Activated CD4-positive, CD25-positive, alpha-beta regulatory T cell treated with anti-CD3 and anti-CD28 coated beads, Interleukin-2, amount 50 U/mL, for 72 hours (primary cell): ENCODE results near the gene OVOL3.

Source experiments
- DNase-seq: peaks from one replicate; pipeline ENCODE4 v3.0.0; 2021

OVOL3 gene

DNA sequence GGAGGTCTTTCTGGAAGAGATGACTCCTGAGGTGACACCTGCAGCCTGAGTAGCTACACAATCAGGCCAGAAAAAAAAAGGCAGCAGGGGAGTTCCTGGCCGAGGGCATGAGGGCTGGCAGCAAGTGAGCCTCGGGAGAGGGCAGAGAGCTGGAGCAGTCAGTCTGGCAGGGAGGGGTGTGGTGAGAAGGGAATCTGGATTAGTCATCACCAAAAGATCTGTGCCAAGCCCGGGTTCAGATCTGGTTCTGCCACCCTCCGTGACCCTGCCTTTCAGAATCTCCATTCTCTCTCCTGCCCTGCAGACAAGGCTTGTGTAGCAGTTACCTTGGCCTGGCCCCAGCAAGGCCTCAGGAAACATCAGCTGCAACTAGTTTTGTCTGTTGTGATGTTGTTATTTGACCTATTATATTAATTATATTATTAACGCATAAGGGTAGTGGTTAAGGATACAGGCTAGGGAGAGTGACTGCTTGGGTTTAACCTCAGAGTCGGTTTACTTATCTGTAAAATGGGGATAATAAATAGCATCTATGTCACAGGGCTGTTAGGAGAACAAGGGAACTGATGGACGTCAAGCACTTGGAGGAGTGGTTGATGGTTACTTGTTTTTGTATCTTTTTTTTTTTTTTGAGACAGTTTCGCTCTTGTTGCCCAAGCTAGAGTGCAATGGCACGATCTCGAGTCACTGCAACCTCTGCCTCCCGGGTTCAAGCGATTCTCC is 26.2 kb downstream of the OVOL3 start:
- no peak for DNase-seq

DNA sequence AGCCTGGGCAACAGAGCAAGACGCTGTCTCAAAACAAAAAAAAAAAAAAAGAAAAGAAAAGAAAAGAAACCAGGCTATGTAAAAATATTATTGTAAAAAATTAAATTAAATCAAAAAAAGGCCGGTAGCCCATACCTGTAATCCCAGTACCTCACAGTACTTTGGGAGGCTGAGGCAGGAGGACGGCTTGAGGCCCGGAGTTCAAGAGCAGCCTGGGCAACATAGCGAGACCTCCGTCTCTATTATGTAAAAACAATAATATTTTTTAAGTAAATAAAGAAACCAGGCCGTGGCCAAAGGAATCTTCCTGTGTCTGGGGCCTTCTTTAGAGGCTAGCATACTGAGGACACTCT is 28.2 kb downstream of the OVOL3 start:
- DNase-seq = no peak

DNA sequence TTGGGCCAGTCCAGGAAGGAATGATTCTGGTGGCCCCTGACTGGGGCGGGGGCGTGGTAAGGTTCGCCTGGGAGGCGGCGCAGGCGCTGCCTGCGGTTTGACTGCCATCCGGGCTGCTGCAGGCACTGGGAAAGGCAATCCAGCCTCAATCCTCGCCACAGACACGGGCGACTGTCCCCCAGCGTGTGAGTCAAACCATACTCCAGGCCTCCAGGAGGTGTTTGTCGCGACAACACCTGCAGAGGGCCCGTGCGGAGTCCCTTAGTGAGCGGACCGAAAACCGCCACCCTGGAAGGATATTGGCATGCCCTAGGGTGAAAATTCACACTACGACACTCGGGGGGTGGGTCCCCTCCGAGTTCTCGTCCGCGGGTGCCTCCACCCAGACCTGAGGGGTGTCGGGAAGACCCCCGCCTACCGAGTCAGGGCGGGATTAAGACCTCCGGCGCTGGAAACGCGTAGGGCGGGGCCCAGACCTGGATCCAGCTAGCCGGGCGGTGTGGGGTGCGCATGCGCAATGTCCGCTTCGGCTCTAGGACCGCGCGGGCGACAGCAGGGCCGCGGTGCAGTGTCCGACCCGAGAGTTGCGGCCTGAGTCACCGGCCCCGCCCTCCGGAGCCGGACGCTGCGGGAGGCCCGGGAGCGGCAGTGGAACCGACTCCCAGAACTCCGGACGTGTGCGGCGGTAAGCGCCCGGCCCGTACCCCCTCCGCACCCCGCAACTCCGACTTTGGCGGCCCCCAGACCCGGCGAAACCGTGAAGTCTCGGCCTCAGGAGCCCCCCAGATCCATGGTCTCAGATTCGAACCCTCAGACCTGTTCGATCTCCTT is 28.7 kb downstream of the OVOL3 start, which contains the start of gene CAPNS1:
CAPNS1 (plus strand) TSS at position 594 of the 831 bp plus-strand sequence. CDS start 946 bp downstream, outside the sequence.
- peak; percentile 94 for DNase-seq

DNA sequence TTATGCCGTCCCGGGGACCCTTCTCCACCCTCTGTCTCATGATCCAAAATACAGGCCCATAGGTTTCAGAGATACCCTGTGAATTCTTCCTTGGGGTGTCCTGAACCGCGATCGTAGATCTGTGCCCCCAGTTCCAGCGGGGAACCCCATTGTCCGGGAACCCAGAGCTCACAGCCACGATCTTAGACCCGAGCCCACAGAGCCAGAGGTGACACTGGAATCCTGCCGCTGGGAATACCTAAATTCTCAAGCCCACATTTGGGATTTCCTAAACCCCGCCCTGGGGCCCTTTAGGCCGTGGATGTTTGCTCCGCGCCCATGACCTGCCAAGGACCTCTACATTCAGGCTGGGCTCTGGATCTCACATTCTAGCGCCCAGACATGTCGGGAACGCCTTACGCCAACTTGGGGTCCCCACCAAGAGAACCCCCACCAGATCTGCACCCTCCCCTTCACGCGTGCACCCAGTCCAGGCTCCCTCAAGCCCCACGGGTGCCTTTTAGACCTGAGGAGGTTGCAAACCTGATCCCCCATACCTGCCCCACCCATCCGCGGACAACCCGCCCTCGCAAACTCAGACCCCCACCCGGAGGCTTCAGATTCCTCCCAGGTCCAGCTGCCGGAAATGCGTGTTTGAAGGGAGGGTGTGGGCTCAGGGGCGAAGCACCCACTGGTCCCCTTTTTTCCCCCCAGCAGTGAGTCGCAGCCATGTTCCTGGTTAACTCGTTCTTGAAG is 29.5 kb downstream of the OVOL3 start:
- no peak for DNase-seq

DNA sequence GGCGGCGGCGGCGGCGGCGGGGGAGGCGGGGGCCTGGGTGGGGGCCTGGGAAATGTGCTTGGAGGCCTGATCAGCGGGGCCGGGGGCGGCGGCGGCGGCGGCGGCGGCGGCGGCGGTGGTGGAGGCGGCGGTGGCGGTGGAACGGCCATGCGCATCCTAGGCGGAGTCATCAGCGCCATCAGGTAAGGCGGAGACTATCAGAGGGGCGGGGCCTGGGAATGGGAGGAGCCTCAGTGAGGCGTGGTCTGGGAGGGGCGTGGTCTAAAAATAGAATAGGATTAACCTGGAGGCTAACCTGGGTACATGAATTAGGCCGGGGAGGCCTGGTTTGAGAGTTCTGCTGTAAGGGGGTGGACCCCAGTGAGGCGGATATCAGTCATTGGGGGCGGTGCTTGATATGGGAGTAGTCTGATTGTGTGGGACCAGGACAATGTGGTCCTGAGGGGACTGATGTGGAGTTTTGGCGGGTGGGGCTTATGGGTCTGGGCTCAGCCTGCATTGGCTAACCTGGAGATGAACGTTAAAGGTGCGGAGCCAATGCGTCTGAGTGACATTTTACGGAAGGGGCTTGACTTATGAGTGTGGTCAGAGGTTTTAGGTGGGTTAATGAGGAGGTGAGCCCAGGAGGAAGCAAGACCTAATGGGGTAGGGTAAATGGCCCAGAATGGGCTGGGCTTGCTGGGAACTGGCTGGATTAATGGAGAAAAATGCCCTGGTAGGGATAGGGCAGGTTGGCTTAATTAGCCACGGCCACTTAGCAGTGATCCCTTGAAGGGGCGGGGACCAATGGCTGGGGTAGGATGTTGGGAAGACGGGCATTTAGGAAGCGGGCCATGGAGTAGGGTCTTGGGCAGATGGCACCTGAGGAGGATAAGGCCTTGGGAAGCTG is 30.3 kb downstream of the OVOL3 start:
- DNase-seq = peak; percentile 92

DNA sequence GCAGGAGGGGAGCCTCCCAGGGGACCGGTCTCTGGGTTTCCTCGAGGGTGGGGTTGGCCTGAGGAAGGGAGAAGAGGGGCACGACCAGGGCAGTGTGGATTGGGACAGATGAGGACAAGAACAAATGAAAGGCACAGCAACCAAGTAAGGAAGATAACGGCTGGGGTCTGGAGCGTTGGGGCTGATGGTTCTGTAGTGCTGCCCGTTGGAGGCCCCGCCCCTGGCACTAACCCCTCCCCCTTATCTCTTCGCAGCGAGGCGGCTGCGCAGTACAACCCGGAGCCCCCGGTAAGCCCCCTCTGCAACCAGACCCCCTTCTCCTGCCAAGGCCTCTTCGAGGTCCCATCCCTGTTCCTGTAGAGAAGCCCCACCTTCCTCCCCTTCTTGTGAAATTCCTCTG is 31.1 kb downstream of the OVOL3 start:
- DNase-seq = no peak

DNA sequence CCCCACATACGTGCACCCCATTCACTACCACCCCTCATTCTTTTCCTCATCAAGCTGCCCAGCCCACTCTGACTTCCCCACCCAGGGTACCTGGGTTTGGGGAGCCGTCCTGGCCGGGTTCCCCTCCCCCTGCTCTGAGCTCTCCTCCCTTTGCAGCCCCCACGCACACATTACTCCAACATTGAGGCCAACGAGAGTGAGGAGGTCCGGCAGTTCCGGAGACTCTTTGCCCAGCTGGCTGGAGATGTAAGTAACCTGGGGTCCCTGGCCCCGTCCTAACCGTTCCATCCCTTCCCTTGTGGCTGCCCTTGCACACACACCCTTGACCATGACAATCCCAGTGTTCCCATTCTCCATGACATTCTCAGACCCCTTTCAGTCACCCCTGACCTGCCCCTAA is 31.6 kb downstream of the OVOL3 start:
- DNase-seq = no peak

DNA sequence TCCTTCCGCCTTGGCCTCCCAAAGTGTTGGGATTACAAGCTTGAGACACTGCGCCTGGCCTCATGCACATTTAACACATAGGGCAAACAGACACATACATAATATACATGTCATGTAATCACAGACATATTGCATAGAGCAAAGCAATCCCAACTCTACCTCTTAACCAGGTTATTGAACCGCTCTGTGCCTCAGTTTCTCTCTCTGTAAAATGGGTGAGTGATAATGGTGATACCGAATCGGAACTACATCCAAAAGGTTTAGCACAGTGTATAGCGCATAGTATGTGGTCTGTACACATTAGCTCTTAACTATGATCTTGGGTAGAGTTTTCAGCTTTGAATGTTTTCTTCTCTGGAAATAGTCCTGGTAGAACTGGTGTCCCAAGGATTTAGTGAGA is 33.7 kb downstream of the OVOL3 start:
- DNase-seq = no peak

DNA sequence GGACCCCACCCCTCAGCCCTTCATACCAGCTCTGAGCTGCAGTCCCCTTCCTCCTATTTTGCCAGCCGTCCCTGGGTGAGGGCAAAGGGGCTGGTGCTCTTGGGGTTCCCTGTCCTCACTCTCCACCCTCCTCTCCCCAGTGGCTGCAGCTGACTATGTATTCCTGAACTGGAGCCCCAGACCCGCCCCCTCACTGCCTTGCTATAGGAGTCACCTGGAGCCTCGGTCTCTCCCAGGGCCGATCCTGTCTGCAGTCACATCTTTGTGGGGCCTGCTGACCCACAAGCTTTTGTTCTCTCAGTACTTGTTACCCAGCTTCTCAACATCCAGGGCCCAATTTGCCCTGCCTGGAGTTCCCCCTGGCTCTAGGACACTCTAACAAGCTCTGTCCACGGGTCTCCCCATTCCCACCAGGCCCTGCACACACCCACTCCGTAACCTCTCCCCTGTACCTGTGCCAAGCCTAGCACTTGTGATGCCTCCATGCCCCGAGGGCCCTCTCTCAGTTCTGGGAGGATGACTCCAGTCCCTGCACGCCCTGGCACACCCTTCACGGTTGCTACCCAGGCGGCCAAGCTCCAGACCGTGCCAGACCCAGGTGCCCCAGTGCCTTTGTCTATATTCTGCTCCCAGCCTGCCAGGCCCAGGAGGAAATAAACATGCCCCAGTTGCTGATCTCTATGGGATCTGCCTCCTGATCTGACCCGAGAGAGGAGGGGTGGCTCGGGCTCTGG is 38.9 kb downstream of the OVOL3 start:
- DNase-seq = no peak

DNA sequence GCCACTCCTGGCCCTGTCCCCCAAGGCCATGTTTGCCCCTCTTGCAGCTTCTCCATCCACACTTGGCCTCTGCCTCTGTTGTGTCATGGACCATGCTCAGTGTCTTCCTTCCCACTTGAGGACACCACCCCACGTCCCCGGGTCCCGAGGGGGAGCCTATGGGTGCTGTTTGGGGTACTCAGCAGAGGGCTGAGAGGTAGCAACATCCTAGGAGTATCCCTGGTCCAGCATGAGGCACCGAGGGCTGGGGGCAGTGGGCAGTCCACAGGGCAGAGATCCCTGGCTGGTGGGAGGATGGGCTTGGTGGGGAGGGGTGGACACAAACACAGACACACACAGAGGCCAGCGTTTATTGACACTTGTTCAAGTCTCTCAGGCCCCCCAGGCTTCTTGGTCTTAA is 39.6 kb downstream of the OVOL3 start:
- no peak for DNase-seq

DNA sequence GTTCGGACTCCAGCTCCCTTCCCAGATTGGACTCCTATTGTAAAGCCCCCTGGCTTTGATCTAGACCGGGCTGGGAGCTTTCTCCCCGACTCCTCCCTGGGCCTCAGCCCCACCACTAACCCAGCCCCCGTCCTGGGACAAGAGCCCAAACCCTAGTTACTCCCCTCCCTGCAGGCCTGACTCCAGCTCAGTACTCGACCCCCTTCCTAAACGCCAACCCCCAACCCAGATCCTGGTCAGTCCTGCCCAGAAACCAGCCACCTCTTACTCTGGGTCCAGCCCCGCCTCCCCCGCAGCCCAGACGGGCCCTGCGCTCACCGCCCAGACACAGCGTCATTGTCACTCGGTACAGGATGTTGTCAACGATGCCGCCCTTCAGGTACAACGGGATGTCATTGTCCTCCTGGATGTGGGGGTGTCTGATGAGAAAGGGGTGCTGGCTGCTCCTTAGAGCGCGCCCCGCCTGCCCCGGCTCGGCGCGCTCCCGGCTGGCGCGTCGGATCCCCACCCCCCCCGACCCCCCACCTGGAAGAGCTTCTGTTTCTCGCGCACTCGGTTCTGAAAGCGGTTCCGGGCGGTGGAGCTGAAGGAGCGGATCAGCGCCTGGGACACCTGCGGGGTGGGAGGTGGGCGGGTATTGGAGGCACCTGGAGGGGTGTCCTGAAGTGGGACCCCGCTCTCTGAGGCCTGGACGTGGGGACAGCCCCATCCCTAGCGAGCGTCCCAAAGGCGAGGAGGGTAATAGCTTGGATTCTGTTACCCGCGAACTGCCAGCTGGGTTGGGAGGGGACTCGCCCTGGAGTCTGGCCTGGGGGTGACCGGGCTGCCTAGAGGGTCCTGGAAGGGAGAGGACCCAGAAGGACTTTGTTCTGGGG is 40.4 kb downstream of the OVOL3 start:
- no peak for DNase-seq

DNA sequence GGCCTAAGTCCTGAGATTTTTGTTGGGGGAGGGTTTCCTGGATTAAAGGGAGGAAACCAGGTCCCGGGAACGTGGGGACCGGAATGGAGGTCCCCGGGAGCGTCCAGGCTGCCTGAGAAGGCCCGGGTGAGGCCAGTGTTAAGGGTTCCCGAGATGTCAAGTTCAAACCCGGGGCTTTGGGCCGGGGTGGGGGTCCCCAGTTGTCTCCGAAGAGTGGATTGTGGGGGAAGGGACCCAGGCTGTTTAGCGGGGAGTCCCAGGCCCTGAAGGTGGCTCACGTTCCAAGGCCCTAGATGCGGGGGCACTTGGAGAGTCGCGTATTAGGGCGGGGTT is 41.0 kb downstream of the OVOL3 start:
- no peak for DNase-seq

DNA sequence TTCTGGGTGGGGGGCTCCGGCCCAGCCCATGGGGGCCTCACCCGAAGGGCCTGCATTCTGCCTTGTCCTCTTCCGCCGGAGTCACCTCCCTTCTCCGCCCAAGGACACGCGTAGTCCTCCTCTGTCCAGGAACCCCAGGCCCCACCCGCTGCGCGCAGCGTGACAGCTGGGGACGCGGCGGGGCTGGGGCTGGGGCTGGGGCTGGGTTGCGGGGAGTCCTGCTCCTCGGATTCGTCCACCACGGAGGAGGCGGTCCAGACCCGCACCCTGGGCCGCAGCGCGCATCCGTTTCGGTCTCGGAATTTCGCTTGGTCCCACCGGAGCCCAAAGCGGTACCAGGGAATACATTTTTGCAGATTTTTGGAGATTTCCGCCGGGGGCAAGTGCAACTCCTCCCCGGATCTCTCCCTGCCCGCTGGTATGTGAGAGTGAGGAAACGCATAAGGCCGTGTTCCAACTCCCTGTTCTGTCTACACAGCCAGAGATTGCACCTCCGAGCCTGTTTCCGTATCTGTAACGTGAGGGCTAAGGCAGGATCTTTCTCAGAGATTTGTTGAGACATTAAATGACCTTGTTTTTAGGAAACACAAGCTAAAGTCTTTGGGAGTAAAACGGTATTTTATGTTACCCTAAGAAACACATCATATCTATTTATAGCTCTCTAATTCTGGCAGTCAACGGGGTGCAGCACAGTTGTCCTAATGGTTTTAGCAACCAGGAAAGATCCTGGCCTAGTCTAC is 41.6 kb downstream of the OVOL3 start, which contains the start of gene COX7A1:
COX7A1 (minus strand) TSS at position 96 of the 740 bp plus-strand sequence; CDS start at position 56, 40 bp downstream.
- DNase-seq = no peak

DNA sequence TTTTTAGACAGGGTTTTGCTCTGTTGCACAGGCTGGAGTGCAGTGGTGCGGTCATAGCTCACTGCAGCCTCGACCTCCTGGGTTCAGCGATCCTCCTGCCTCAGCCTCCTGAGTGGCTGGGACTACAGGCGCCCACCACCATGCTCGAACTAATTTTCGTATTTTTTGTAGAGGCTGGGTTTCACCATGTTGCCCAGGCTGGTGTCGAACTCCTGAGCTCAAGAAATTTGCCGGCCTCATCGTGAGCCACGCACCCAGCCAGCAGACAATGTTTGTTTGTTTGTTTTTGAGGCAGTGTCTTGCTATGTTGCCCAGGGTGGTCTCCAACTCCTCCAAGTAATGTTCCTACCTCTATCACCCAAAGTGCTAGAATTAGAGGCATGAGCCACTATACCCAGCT is 42.2 kb downstream of the OVOL3 start:
- DNase-seq = no peak

DNA sequence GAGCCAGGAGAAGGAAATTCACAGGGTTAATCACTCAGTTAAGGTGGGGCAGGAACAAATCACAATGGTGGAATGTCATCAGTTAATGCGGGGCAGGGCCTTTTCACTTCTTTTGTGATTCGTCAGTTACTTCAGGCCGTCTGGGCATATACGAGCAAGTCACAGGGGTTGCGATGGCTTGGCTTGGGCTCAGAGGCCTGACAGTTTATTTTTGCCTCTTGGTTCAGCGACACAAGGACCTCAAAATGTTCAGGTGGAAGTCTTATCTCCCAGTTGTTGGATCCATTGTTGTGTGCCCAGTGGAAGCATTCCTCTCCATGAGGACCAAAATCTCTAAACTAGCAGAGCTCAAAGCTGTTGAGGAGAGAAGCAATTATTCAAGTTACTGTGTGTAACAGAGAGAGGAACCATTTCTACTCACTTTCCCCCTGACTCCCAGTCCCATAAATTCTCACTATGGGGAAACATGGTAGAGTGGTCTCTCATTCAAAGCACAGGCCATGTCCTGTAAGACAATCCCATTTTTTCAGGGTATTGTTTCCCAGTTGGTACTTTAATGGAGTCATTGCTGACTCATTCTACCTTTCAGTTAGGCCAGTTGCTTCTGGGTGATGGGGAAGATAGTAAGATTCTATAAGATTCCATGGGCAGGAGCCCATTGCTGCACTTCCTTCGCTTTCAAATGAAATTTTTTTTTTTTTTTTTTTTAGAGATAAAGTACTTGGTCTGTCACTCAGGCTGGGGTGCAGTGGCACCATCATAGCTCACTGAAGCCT is 50.1 kb downstream of the OVOL3 start:
- DNase-seq = no peak
